PC-9 (cell line): ENCODE measurements around the gene PPP3R2.

ENCODE experiments used
- EZH2 ChIP-seq: fragments of 200-600 bp; sonication (generic); IDR thresholded peaks from 2 replicates; pipeline ENCODE4 v1.8.0; 2017; ENCODE audit warnings: antibody characterized with exemption, low read depth
- TF ChIP-seq, protein P1 (sequence below): fragments of 200-600 bp; sonication (generic); conservative IDR thresholded peaks from 2 replicates; pipeline ENCODE4 v1.6.1; 2017; ENCODE audit warnings: mixed run types, antibody characterized with exemption, mild to moderate bottlenecking, moderate library complexity

DNA sequence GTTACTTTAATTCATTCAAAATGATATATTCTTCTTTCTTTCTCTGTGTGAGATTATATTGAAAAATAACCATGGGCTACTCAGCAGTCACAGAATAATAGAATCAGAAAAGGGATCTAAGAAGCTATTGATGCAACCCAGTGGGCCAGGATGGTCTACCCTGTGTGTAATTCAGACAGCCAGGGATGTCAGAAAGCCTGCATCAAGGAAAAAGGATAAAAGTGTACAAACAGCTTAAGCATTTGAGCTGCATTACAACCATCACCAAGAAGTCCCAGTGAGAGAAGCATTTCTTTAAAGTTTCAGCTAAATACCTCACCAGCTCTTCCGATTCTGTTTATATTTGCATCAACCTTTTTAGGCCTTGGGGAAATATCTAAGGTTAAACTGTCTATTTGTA lies 37.8 kb upstream of the PPP3R2 start:
- TF ChIP-seq, protein P1, sequence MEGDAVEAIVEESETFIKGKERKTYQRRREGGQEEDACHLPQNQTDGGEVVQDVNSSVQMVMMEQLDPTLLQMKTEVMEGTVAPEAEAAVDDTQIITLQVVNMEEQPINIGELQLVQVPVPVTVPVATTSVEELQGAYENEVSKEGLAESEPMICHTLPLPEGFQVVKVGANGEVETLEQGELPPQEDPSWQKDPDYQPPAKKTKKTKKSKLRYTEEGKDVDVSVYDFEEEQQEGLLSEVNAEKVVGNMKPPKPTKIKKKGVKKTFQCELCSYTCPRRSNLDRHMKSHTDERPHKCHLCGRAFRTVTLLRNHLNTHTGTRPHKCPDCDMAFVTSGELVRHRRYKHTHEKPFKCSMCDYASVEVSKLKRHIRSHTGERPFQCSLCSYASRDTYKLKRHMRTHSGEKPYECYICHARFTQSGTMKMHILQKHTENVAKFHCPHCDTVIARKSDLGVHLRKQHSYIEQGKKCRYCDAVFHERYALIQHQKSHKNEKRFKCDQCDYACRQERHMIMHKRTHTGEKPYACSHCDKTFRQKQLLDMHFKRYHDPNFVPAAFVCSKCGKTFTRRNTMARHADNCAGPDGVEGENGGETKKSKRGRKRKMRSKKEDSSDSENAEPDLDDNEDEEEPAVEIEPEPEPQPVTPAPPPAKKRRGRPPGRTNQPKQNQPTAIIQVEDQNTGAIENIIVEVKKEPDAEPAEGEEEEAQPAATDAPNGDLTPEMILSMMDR = no peak
- no peak for TF ChIP-seq EZH2
